ENCODE results near the gene TRIO. TPM values are rescaled to one million over a fixed set of nuclear protein-coding genes. Genes with fewer than 3 reads are reported as not detected.

Gene TRIO
- total RNA-seq, 1 experiment from 2014 or later = 144 TPM

DNA sequence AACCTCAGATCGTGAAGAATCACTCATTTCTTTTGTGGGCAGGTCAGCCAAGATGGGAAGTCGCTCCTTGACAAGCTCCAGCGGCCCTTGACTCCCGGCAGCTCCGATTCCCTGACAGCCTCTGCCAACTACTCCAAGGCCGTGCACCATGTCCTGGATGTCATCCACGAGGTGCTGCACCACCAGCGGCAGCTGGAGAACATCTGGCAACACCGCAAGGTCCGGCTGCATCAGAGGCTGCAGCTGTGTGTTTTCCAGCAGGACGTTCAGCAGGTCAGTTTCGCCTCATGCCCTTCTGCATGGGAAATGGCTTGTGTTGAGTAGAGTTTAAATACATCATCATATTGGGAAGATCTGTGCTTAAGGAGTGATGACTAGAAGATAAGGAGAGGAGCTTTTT is 173.3 kb downstream of the TRIO start:
- DNase-seq (ENCODE audit: low read depth) = no peak

- DNase-seq (ENCODE audit: low read depth) = no peak
Measured at GRCh38 chr5:14319102-14319501, 176.0 kb downstream of the TRIO start.

- DNase-seq (ENCODE audit: low read depth) = no peak
Measured at GRCh38 chr5:14321936-14322335, 178.8 kb downstream of the TRIO start.

- no peak for DNase-seq (ENCODE audit: low read depth)
Measured at GRCh38 chr5:14322437-14323187, 179.5 kb downstream of the TRIO start.

DNA sequence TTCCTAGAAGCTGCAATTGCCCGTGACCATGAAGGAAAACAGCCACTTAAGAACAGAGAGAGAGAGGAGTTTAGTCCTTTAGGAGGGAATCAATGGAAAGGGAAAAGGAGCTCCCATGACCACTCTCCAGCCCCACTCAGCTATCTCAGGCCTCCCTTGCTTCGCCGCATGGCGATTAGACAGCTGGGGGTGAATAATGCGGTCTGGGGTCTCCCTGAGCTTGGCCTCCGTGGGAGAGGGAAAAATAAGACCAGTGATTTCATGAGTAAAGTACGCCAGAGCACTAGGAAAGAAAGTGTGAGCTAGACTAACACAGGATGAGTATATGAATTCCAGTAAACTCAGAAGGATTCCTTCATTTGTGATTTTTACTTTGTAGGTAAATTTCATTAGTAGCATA is 180.3 kb downstream of the TRIO start:
- no peak for DNase-seq (ENCODE audit: low read depth)

GRCh38 chr5:14325369-14325768 is 182.2 kb downstream of the TRIO start:
- DNase-seq (ENCODE audit: low read depth) = no peak

GRCh38 chr5:14326035-14326903 is 183.1 kb downstream of the TRIO start:
- peak; percentile 29 for DNase-seq (ENCODE audit: low read depth)

GRCh38 chr5:14327624-14328023 is 184.5 kb downstream of the TRIO start:
- DNase-seq (ENCODE audit: low read depth) = no peak

- DNase-seq (ENCODE audit: low read depth) = no peak
Measured at GRCh38 chr5:14328144-14328543, 185.0 kb downstream of the TRIO start.

- DNase-seq (ENCODE audit: low read depth) = no peak
Measured at GRCh38 chr5:14330291-14330690, 187.1 kb downstream of the TRIO start.

DNA sequence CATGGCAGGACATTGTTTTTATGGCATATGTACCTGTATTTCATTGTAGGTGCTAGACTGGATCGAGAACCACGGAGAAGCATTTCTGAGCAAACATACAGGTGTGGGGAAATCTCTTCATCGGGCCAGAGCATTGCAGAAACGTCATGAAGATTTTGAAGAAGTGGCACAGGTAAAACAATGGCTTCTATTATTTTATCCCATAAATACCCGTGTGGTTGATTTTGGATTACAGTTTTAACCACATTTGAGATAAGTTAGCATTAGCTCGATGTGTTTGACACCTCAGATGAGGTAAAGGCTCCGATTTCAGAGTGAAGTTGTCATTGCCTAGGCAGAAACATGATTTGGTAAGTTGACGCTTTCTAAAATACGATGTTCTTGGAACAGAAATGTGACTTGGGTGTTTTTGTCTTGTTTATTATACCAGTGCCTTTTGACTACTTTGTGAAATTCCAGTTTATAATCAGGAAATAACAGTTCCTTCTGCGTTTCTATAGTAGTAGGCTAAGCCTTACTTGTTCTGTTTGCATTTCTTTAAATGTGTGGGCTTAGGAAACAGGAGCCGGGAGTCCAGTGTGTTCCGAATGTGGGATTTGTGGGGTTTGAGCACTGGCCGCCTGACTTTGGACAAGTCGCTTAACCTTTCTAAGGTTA is 187.7 kb downstream of the TRIO start:
- no peak for DNase-seq (ENCODE audit: low read depth)

DNA sequence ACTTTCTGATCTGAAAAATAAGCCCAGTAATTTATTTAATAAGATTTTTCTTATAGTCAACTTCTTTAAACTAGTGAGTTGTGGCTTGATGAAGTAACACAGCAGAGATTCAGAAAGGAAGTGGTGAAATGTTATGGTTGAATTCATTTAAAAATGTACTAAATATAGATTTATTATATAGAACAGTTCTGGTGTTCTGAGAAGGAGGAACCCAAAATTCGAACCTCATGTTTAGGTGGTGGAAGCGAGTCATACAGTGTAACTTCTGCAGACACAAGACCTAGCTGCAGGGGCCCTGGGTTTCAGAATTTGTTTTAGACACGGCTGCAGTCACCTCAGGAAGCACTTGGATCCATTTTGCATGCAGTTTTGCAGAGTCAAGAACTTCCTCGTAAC is 188.2 kb downstream of the TRIO start:
- DNase-seq (ENCODE audit: low read depth) = no peak

DNA sequence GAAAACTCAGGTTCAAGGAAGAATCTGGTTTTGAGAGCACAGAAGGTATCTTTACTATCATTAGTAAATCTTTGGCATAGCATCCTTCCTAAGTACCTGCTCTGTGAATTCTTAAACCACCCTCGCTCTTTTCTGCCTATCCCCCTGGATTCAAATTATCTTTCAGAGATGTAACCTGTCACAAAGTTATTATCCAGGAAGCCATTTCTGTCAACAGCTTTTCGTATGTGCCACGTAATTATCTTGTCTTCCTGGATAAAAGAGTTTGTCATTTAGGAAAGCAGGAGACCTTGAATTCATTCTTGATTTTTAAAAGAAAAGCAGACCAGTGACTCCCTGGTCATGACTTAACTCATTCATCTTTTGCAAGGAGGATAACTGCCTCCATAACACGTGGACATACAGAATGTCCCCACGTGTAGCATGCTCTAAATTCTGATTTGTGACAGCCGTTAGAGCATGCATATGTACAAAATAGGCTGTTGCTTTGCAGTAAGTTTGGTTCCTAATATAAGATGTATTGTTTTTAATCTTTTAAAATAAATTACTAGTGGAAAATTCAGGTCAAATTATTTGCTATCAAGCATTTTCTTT is 189.0 kb downstream of the TRIO start:
- no peak for DNase-seq (ENCODE audit: low read depth)

GRCh38 chr5:14332746-14333145 is 189.6 kb downstream of the TRIO start:
- no peak for DNase-seq (ENCODE audit: low read depth)

- DNase-seq (ENCODE audit: low read depth) = no peak
Measured at GRCh38 chr5:14337593-14337992, 194.5 kb downstream of the TRIO start.

DNA sequence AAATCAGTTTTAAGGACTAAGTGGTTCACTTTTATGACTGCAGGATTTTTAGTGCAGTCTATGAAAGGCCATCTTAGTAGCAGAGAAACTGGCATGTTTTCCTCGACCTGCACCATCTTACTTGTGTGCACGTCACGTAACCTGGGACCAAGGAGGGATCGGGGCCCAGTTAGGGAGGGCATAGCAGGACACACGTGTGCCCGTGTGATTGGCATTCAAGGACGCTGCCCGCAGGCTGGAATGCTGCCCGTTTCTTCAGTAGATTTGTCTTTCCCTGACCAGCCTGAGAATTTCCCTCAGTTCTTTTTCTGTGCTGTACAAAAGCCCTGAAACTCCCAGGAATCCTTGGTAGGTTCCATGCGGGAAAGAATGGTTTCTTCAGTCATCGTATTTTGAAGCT is 196.3 kb downstream of the TRIO start:
- DNase-seq (ENCODE audit: low read depth) = no peak

- no peak for DNase-seq (ENCODE audit: low read depth)
Measured at GRCh38 chr5:14341571-14342230, 198.6 kb downstream of the TRIO start.

GRCh38 chr5:14342306-14342705 is 199.2 kb downstream of the TRIO start:
- no peak for DNase-seq (ENCODE audit: low read depth)

GRCh38 chr5:14343376-14343775 is 200.2 kb downstream of the TRIO start:
- no peak for DNase-seq (ENCODE audit: low read depth)

- no peak for DNase-seq (ENCODE audit: low read depth)
Measured at GRCh38 chr5:14347522-14347921, 204.4 kb downstream of the TRIO start.

GRCh38 chr5:14348142-14348541 is 205.0 kb downstream of the TRIO start:
- DNase-seq (ENCODE audit: low read depth) = no peak
